Inferior parietal cortex (tissue), 1 donor: ENCODE results near the gene STK10.
"Not testable (repeated sequence)": the region's sequence is repeated elsewhere in the genome, so short reads cannot be mapped to it uniquely, and the experiment has no call there.

Experiments
- DNase-seq: peaks from one replicate; pipeline ENCODE4 v3.0.0-alpha.2; 2016; ENCODE audit errors: extremely low spot score

Gene STK10

GRCh38 chr5:172054611-172055153 is 133.3 kb downstream of the STK10 start:
- no peak for DNase-seq

GRCh38 chr5:172052450-172053236 is 135.4 kb downstream of the STK10 start:
- DNase-seq, result no peak

DNA sequence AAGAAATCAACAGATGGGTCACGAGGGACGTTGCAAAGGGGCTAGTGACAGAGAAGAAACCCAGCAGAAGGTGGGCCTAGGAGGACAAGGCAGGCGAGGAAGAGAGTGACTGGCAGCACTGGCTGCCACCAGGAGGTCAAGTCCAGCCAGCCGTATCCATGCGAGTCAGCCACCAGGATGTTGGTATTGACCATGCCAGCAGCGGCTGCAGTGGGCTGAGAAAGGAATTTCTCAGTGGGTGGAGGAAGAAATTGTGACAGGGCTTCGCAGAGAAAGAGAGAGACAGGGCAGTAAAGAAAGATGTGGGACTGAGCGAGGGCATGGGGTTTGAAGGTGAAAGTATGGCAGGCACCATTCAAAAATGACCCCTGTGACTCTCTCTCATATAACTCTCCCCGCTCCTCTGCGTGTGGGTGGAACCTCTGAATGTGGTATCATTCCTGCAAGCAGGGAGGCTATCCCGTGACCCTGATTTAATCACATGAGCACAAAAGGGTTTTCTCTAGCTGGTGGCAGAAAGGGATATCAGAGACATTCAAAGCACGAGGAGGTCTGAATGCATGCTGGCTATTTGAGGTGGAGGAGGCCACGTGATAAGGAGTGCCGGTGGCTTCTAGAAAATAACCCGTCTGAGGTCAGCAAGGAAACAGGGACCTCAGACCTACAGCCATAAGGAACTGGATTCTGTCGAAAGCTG is 136.2 kb downstream of the STK10 start:
- no peak for DNase-seq

GRCh38 chr5:172050080-172050479 is 137.9 kb downstream of the STK10 start:
- DNase-seq, result no peak

GRCh38 chr5:172049226-172049796 is 138.7 kb downstream of the STK10 start:
- DNase-seq, result peak; percentile 46

DNA sequence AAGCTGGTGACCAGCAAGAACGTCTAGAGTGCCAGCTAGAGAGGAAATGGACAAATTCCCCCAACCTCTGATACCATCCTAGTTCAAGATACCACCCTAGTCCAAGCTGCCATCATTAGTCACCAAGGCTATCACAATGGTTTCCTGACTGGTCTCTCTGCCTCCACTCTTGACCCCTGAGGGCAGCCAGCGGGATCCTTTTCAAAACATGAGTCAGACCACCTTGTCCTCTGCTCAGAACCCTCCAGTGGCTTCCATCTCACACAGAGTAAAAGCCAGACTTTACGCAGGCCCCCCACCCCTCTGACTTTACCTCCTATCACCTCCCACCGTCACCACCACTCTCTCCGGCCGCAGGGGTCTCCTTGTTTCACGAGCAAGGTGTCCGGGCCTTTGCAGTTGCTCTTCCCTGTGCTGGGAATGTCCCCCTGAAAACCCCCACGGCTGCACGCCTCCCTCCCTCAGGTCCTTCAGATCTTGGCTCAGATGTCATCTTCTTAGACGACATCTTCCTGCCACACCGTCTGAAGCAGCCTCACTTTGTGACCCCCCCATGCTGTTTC is 139.4 kb downstream of the STK10 start:
- no peak for DNase-seq

DNA sequence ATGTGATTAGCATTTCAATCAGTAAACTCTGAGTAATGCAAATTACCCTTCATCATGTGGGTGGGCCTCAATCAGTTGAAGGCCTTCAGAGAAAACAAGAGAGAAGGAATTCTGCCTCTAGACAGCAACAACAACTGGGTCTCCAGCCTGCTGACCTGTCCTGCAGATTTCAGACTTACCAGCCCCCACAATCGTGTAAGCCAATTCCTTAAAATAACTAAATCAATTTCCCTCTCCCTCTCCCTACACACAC is 139.9 kb downstream of the STK10 start:
- no peak for DNase-seq

GRCh38 chr5:172046593-172046992 is 141.4 kb downstream of the STK10 start:
- no peak for DNase-seq

GRCh38 chr5:172045315-172045632 is 142.8 kb downstream of the STK10 start:
- no peak for DNase-seq

- DNase-seq, result no peak
These were observed 143.3 kb downstream of the STK10 start for GRCh38 chr5:172044631-172045314.

DNA sequence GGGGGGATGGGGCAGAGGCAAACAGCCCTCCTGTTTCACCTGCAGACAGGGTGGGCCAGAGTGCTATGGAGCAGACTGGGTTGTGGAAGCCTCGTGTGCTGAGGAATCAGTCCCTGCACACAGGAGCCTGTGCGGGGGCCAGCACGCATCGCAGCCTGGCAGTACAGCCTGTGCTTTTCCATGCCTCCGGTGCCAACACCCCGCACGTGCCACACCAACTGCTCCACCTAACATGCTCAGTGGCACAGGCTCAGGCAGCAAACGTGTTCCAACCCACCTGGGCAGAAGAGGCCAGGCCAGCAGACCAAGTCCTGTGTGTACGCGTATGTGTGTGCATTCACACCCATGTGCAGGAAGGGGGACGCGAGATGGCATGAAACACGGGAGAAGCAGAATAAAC is 144.2 kb downstream of the STK10 start:
- no peak for DNase-seq

DNA sequence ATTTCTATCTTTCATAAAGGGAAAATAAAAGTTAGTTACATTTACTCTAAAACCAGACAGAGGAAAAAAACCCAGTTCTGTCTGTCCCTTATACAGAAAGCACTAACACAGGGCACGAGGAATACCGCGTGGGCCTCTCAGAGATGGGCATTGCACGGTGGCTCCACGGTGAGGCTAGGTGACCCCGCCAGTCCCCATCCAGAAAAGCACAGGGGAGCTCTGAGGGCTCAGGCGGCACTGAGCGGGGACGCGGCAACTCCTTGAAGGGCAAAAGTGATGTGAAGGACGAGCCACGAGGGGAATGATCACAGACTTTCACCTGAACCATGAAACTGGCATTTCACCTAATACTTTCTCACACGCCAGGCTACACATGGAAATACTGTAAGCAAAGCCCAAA is 145.8 kb downstream of the STK10 start:
- no peak for DNase-seq

DNA sequence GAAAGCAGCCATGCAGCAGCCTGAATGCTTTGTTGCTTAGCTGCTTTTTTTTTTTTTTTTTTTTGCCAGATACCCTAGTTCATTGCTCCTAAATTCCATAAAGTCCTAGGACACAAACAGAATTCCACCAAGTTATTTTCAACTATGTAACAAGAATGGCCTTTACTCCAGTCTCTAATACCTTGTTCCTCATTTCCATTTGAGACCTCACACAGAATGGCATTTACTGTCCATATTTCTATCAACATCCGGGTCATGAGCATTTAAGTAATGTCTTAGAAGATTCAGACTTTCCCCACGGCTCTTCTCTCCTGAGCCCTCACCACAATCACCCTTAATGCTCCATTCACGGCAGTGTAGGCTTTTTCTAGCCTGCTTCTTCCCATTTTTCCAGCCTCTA is 149.9 kb downstream of the STK10 start:
- no peak for DNase-seq

GRCh38 chr5:172035049-172035448 is 153.0 kb downstream of the STK10 start:
- no peak for DNase-seq

DNA sequence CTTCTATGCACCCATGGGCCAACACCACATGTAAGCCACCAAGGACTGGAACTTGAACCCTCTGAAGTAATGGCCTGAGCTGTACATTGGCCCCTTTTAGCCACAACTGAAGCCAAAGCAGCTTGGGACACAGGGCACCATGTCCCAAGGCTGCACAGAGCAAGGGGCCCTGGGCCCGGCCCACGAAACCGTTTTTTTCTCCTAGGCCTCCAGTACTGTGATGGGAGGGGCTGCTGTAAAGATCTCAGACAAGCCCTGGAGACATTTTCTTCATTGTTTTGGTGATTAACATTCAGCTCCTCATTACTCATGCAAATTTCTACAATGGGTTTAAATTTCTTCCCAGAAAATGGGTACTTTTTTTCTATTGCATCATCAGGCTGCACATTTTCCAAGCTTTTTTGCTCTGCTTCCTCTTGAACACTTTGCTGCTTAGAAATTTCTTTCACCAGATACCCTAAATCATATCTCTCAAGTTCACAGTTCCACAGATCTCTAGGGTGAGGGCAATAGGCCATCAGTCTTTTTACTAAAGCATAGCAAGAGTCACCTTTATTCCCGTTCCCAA is 156.0 kb downstream of the STK10 start:
- no peak for DNase-seq

DNA sequence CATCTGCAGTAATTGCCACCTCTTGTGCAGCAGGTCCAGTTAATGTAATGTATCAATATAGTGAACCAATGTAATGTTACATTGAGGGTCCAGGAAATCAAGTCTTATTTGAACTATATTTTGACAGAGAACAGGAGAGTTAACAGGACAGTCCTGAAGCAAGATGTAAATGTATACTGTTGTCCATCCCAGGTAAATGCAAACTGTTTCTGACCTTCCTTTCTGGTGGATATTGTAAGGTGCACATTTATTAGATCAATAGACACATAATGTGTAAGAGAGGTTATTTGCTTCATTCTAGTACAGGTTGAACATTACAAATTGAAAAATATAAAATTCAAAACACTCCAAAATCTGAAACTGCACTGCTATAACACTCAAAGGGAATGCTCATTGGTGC is 158.1 kb downstream of the STK10 start:
- no peak for DNase-seq

GRCh38 chr5:172028167-172028566 is 159.9 kb downstream of the STK10 start:
- no peak for DNase-seq

- not testable (repeated sequence) for DNase-seq
These were observed 167.8 kb downstream of the STK10 start for GRCh38 chr5:172020110-172020786.

- DNase-seq, result no peak
These were observed 172.7 kb downstream of the STK10 start for GRCh38 chr5:172015346-172015745.

- no peak for DNase-seq
These were observed 177.7 kb downstream of the STK10 start for GRCh38 chr5:172010278-172010677.

DNA sequence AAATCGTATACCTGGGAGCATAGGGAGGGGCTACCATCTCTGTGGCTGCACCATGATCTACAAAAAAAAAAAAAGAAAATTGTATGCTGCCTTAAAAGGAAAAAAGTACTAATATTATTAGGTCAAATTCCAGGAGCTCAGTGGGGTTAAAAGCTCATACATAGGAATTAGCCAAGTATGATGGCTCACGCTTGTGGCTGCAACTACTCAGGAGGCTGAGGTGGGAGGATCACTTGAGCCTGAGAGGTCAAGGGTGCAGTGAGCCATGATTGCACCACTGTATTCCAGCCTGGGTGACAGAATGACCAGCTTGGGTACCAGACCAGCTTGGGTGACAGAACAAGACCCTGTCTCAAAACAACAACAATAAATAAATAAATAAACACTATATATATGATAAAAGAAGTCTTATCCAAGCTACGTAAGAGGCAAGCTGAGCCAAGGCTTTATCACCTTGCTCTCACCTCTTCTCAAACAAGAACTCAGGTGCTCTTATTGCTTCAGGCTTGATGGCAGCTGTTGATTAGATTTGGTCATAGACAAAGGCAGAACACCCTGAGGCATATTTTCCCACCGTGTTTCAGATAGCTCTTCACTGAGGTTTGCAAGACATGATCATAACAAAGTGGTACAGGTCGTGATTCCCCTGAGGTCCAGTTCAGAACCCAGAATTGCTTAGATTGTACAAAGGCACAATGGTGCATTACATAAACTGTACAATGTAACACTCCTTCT is 178.3 kb downstream of the STK10 start:
- no peak for DNase-seq
